ENCODE data around the gene CEP170B.
"Not testable (repeated sequence)": the region's sequence is repeated elsewhere in the genome, so short reads cannot be mapped to it uniquely, and the experiment has no call there.

The CEP170B gene

GRCh38 chr14:104856869-104857860 is 7.9 kb upstream of the CEP170B start:
- no peak overlapping the region for H3K27ac ChIP-seq
- no peak overlapping the region for H3K4me3 ChIP-seq
- DNase-seq (ENCODE audit: low spot score), result no peak
- TF ChIP-seq CTCF (IDR thresholded peaks at IDR 0.05), result no peak

GRCh38 chr14:104857931-104858330 is 7.1 kb upstream of the CEP170B start:
- H3K27ac ChIP-seq; DNase-seq (ENCODE audit: low spot score); H3K4me3 ChIP-seq: not testable (repeated sequence)

GRCh38 chr14:104858811-104859426 is 6.1 kb upstream of the CEP170B start:
- Histone ChIP-seq H3K27ac (no peak overlapping the region), H3K4me3 (no peak overlapping the region)
- no peak for TF ChIP-seq CTCF (IDR thresholded peaks at IDR 0.05)
- no peak for DNase-seq (ENCODE audit: low spot score)

GRCh38 chr14:104859900-104860299 is 5.2 kb upstream of the CEP170B start:
- no peak overlapping the region for H3K27ac ChIP-seq
- no peak for TF ChIP-seq CTCF (IDR thresholded peaks at IDR 0.05)
- no peak for DNase-seq (ENCODE audit: low spot score)
- no peak overlapping the region for H3K4me3 ChIP-seq

- H3K27ac ChIP-seq, result no peak overlapping the region
- TF ChIP-seq CTCF (IDR thresholded peaks at IDR 0.05), result no peak
- no peak for DNase-seq (ENCODE audit: low spot score)
- no peak overlapping the region for H3K4me3 ChIP-seq
Observed at GRCh38 chr14:104860414-104860813, 4.7 kb upstream of the CEP170B start.

GRCh38 chr14:104863131-104863862 is 1.8 kb upstream of the CEP170B start:
- TF ChIP-seq CTCF (IDR thresholded peaks at IDR 0.05), result no peak
- no peak for DNase-seq (ENCODE audit: low spot score)
- Histone ChIP-seq H3K4me3 (no peak overlapping the region), H3K27ac (no peak overlapping the region)

- TF ChIP-seq CTCF (IDR thresholded peaks at IDR 0.05), result no peak
- DNase-seq (ENCODE audit: low spot score), result no peak
- no peak overlapping the region for H3K4me3 ChIP-seq
- no peak overlapping the region for H3K27ac ChIP-seq
Observed at GRCh38 chr14:104863923-104864266, 1.2 kb upstream of the CEP170B start.

Measured in coronary artery (tissue), 2 donors.